CD14-positive monocyte (primary cell): ENCODE results near the gene FGFR4. TPM values are rescaled to one million over a fixed set of nuclear protein-coding genes. Genes with fewer than 3 reads are reported as not detected.

Experiments
- DNase-seq, 3 donors: peaks; one replicate each; pipeline ENCODE4 v3.0.0-alpha.2; 2011 to 2022
- H2AFZ ChIP-seq: 2 replicates; pipeline ENCODE4 v1.6.0; 2012; ENCODE audit warnings: mild to moderate bottlenecking, low read depth, low read length, inconsistent platforms; ENCODE audit not compliant: insufficient read depth, poor library complexity, severe bottlenecking
- H3K27ac ChIP-seq, 2 donors: 1 replicate in 1 of 2; 2 replicates in 1 of 2; pipeline ENCODE4 v1.5.1; 2012 to 2013; ENCODE audit warnings: low read length in 2 of 2, control low read depth in 1 of 2, inconsistent platforms in 1 of 2, low read depth in 1 of 2, mild to moderate bottlenecking in 1 of 2
- H3K27me3 ChIP-seq, 2 donors: one replicate each; pipeline versions ENCODE4 v1.6.0 to v1.6.1; 2011 to 2013; ENCODE audit warnings: low read length in 2 of 2; ENCODE audit not compliant: control insufficient read depth in 2 of 2, insufficient read depth in 2 of 2
- H3K36me3 ChIP-seq, 2 donors: replicated peaks in 1 of 2; 1 replicate in 1 of 2; 2 replicates in 1 of 2; pipeline versions ENCODE4 v1.5.1 to v1.6.1; 2012 to 2013; ENCODE audit warnings: low read length in 2 of 2, control low read depth in 1 of 2, inconsistent platforms in 1 of 2, mild to moderate bottlenecking in 1 of 2; ENCODE audit not compliant: insufficient read depth in 2 of 2, control insufficient read depth in 1 of 2
- H3K4me1 ChIP-seq, 2 donors: 1 replicate in 1 of 2; 2 replicates in 1 of 2; pipeline versions ENCODE4 v1.5.1 to v1.6.1; 2012 to 2013; ENCODE audit warnings: low read length in 2 of 2, control low read depth in 1 of 2, inconsistent platforms in 1 of 2, mild to moderate bottlenecking in 1 of 2, moderate library complexity in 1 of 2; ENCODE audit not compliant: insufficient read depth in 2 of 2, control insufficient read depth in 1 of 2
- H3K4me2 ChIP-seq: replicated peaks from 2 replicates; pipeline ENCODE3; 2012; ENCODE audit warnings: low read length, moderate library complexity, mild to moderate bottlenecking; ENCODE audit not compliant: poor library complexity, severe bottlenecking; ENCODE audit errors: extremely low read depth
- H3K4me3 ChIP-seq, 3 experiments: fragments of 200-600 bp in 1 of 3; sonication (generic) in 1 of 3; replicated peaks in 1 of 3; 1 replicate in 2 of 3; 2 replicates in 1 of 3; pipeline ENCODE4 v1.5.1; 2011 to 2013; ENCODE audit warnings: low read length in 3 of 3, mild to moderate bottlenecking in 3 of 3, control low read depth in 2 of 3, low read depth in 2 of 3, inconsistent platforms in 1 of 3, moderate library complexity in 1 of 3
- H3K79me2 ChIP-seq: 2 replicates; pipeline ENCODE4 v1.6.0; 2012; ENCODE audit warnings: mild to moderate bottlenecking, control low read depth, inconsistent platforms, low read length, moderate library complexity; ENCODE audit not compliant: insufficient read depth
- H3K9ac ChIP-seq: 2 replicates; pipeline ENCODE4 v1.6.0; 2017; ENCODE audit warnings: low read length, mild to moderate bottlenecking; ENCODE audit not compliant: insufficient read depth, poor library complexity, severe bottlenecking
- H3K9me3 ChIP-seq, 2 donors: replicated peaks in 1 of 2; 1 replicate in 1 of 2; 2 replicates in 1 of 2; pipeline versions ENCODE4 v1.5.1 to v1.6.1; 2012 to 2013; ENCODE audit warnings: low read length in 2 of 2, control low read depth in 1 of 2; ENCODE audit not compliant: control insufficient read depth in 1 of 2, insufficient read depth in 1 of 2
- H4K20me1 ChIP-seq: 2 replicates; pipeline ENCODE4 v1.6.0; 2012; ENCODE audit warnings: mild to moderate bottlenecking, low read length, control low read depth, moderate library complexity; ENCODE audit not compliant: insufficient read depth
- H3K27ac Mint-ChIP-seq, 7 donors: one replicate each; pipeline ENCODE4 v1.8.0; 2020; ENCODE audit warnings: mild to moderate bottlenecking in 7 of 7, mixed read lengths in 7 of 7, moderate library complexity in 6 of 7, inconsistent platforms in 2 of 7
- H3K27me3 Mint-ChIP-seq, 3 donors: one replicate each; pipeline ENCODE4 v1.8.0; 2021 to 2022; ENCODE audit warnings: low read depth in 3 of 3, mild to moderate bottlenecking in 3 of 3, mixed read lengths in 3 of 3, moderate library complexity in 3 of 3, inconsistent platforms in 1 of 3
- H3K36me3 Mint-ChIP-seq, 2 donors: one replicate each; pipeline ENCODE4 v1.8.0; 2020; ENCODE audit warnings: mixed read lengths in 2 of 2, inconsistent platforms in 1 of 2, mild to moderate bottlenecking in 1 of 2
- H3K4me1 Mint-ChIP-seq: one replicate; pipeline ENCODE4 v1.8.0; 2020; ENCODE audit warnings: mild to moderate bottlenecking, mixed read lengths
- H3K4me3 Mint-ChIP-seq, 2 donors: one replicate each; pipeline ENCODE4 v1.8.0; 2020; ENCODE audit warnings: mild to moderate bottlenecking in 2 of 2, mixed read lengths in 2 of 2, moderate library complexity in 1 of 2
- H3K9me3 Mint-ChIP-seq, 7 donors: one replicate each; pipeline ENCODE4 v1.8.0; 2020 to 2022; ENCODE audit warnings: mixed read lengths in 7 of 7, mild to moderate bottlenecking in 6 of 7, moderate library complexity in 6 of 7, inconsistent platforms in 2 of 7
- CTCF ChIP-seq: fragments of 200-600 bp; IDR thresholded peaks from one replicate; pipeline ENCODE4 v1.8.0; 2022; ENCODE audit warnings: antibody characterized with exemption, mild to moderate bottlenecking
- WGBS: methylation state at CpG from one replicate; pipeline ENCODE4 v1.1.5; 2013; ENCODE audit warnings: missing lambda C conversion rate; ENCODE audit not compliant: insufficient coverage; 5-methylcytosine and 5-hydroxymethylcytosine counted together
- intact Hi-C, 2 donors: fragments of 100-400 bp; cut with micrococcal nuclease; formaldehyde crosslinking; loops; one replicate each; pipeline versions ENCODE4 v1.15.0 to v1.15.1; 2023
- polyA plus RNA-seq, 3 donors: library from polyadenylated mRNA; depleted of rRNA in 1 of 3; unstranded in 2 of 3; stranded (reverse) in 1 of 3; fragments of 300-500 nt in 2 of 3; fragments of >200 nt in 1 of 3; fragmentation: Illumina TruSeq in 2 of 3; gene quantifications; 1 replicate in 2 of 3; 2 replicates in 1 of 3; pipeline ENCODE4 v1.2.3, GENCODE V29; 2012 to 2021

Gene FGFR4
- polyA plus RNA-seq, 3 donors, result 0.39 TPM; not detected in 2

DNA sequence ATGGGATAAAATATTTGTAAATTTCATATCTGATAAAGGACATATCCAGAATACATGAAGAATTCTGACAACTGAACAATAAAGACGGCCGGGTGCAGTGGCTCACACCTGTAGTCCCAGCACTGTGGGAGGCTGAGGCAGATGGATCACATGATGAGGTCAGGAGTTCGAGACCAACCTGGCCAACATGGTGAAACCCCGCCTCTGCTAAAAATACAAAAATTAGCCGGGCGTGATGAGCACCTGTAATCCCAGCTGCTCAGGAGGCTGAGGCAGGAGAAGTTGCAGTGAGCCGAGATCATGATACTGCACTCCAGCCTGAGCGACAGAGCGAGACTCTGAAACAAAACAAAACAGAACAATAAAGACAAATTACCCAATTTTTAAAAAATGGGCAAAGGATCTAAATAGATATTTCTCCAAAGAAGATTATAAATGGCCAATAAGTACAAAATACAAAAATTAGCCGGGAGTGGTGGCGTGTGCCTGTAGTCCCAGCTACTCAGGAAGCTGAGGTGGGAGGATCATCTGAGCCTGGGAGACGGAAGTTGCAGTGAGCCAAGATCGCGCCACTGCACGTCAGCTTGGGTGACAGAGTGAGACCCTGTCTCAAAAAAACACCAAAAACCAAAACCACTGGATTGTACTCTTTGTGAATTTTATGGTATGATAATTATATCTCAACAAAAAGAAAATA, 37.2 kb downstream of the FGFR4 start:
- peak overlapping the region in 1 of 7 donors; percentile 25 for H3K27ac Mint-ChIP-seq
- DNase-seq, result no peak
- peaks cover 18% of the 10 kb centered on the region for H3K4me1 Mint-ChIP-seq
- peaks cover 1 to 4% (median 3%) of the 10 kb centered on the region in 3 donors for H3K27me3 Mint-ChIP-seq
- Histone ChIP-seq H3K4me3 (no peak overlapping the region), H3K27me3 (no peaks in the 10 kb centered on the region), H3K4me1 (peaks cover 10% of the 10 kb centered on the region in 2 donors), H3K9ac (no peak overlapping the region), H3K27ac (no peak overlapping the region), H3K9me3 (no peaks in the 10 kb centered on the region), H3K4me2 (no peak overlapping the region), H3K79me2 (no peaks in the 10 kb centered on the region), H2AFZ (no peak overlapping the region), H3K36me3 (no peaks in the 10 kb centered on the region), H4K20me1 (no peaks in the 10 kb centered on the region)
- H3K36me3 Mint-ChIP-seq, result no peaks in the 10 kb centered on the region
- 90% methylated on average over 8 of the region's 15 CpGs for WGBS
- intact Hi-C loops, result no loop called here
- no peak for TF ChIP-seq CTCF
- no peak overlapping the region for H3K4me3 Mint-ChIP-seq
- H3K9me3 Mint-ChIP-seq, result peaks cover 0 to 2% (median 0%) of the 10 kb centered on the region in 7 donors

DNA sequence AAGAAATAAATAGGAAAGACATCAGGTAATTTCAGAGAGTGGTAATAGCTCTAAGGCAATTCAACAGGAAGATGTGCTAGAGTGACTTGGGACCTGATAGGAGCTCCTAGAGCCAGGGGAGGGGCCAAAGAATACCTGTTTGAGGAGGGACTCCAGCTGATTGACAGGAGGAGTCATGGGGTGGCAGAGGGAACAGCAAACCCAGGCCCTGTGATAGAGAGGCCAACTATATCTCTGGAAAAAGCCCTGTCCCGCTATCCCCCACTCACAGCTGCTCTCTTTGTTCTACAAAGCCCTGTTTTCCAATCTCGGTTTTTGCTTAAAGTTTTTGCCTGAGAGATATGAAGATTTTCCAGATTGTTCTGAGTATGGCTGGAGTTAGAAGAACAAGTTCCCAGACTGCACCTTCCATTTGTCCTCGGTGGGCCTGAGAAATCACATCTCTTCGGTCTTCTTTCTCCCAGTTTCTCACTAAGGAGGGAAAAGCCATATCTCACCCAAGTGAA, 37.8 kb downstream of the FGFR4 start:
- no peaks in the 10 kb centered on the region for H3K36me3 Mint-ChIP-seq
- no peak overlapping the region for H3K4me3 Mint-ChIP-seq
- Histone ChIP-seq H3K4me1 (peaks cover 14 to 15% of the 10 kb centered on the region in 2 donors), H3K9ac (no peak overlapping the region), H3K27me3 (no peaks in the 10 kb centered on the region), H3K36me3 (no peaks in the 10 kb centered on the region), H4K20me1 (no peaks in the 10 kb centered on the region), H3K27ac (no peak overlapping the region), H3K4me3 (no peak overlapping the region), H3K9me3 (no peaks in the 10 kb centered on the region), H3K4me2 (no peak overlapping the region), H2AFZ (no peak overlapping the region), H3K79me2 (no peaks in the 10 kb centered on the region)
- no peak for TF ChIP-seq CTCF
- DNase-seq, result no peak
- peaks cover 24% of the 10 kb centered on the region for H3K4me1 Mint-ChIP-seq
- peaks cover 1 to 4% (median 3%) of the 10 kb centered on the region in 3 donors for H3K27me3 Mint-ChIP-seq
- intact Hi-C loops, result no loop called here
- WGBS, result no CpG with 5 or more reads among the region's 4 CpGs
- peaks cover 0 to 2% (median 0%) of the 10 kb centered on the region in 7 donors for H3K9me3 Mint-ChIP-seq
- H3K27ac Mint-ChIP-seq, result no peak overlapping the region
